ENCODE data around the gene TBXA2R.

The TBXA2R gene

GRCh38 chr19:3638208-3639193 lies 31.8 kb upstream of the TBXA2R start:
- TF ChIP-seq CTCF (IDR thresholded peaks at IDR 0.05; ENCODE audit: insufficient read depth, missing control alignments): no peak
- FAIRE-seq (no peak), DNase-seq (ENCODE audit: insufficient read length, low spot score) (no peak)

GRCh38 chr19:3637621-3638020 lies 30.9 kb upstream of the TBXA2R start:
- FAIRE-seq (no peak), DNase-seq (ENCODE audit: insufficient read length, low spot score) (no peak)
- TF ChIP-seq CTCF (IDR thresholded peaks at IDR 0.05; ENCODE audit: insufficient read depth, missing control alignments): no peak

GRCh38 chr19:3636962-3637361 lies 30.3 kb upstream of the TBXA2R start:
- no peak for TF ChIP-seq CTCF (IDR thresholded peaks at IDR 0.05; ENCODE audit: insufficient read depth, missing control alignments)
- no peak for FAIRE-seq

GRCh38 chr19:3636506-3636905 lies 29.8 kb upstream of the TBXA2R start:
- TF ChIP-seq CTCF (IDR thresholded peaks at IDR 0.05; ENCODE audit: insufficient read depth, missing control alignments): no peak
- no peak for FAIRE-seq
- no peak for DNase-seq (ENCODE audit: insufficient read length, low spot score)

More at GRCh38 chr19:3636962-3637361, 30.3 kb upstream of the TBXA2R start:
- DNase-seq (ENCODE audit: insufficient read length, low spot score): no peak

GRCh38 chr19:3634496-3635045 lies 27.9 kb upstream of the TBXA2R start:
- DNase-seq (ENCODE audit: insufficient read length, low spot score): no peak
- no peak for FAIRE-seq
- no peak for TF ChIP-seq CTCF (IDR thresholded peaks at IDR 0.05; ENCODE audit: insufficient read depth, missing control alignments)

- no peak for TF ChIP-seq CTCF (IDR thresholded peaks at IDR 0.05; ENCODE audit: insufficient read depth, missing control alignments)
- DNase-seq (ENCODE audit: insufficient read length, low spot score): no peak
- FAIRE-seq: no peak
Measured at GRCh38 chr19:3633559-3633988, 26.9 kb upstream of the TBXA2R start.

Data from D721Med (cell line).